HG03175 (cell line): ENCODE measurements around the gene SLC8A3.

Experiments
- ATAC-seq: cut with Tn5 transposase; IDR thresholded peaks from one replicate; pipeline ENCODE4 v1.9.1; 2021; ENCODE audit warnings: mild to moderate bottlenecking, moderate library complexity; ENCODE audit not compliant: unreplicated experiment

SLC8A3 gene

GRCh38 chr14:70180718-70181117 is 8.0 kb downstream of the SLC8A3 start:
- no peak for ATAC-seq

- ATAC-seq = no peak
Measured at GRCh38 chr14:70177081-70177800, 11.5 kb downstream of the SLC8A3 start.

GRCh38 chr14:70173569-70173968 is 15.2 kb downstream of the SLC8A3 start:
- ATAC-seq = no peak

DNA sequence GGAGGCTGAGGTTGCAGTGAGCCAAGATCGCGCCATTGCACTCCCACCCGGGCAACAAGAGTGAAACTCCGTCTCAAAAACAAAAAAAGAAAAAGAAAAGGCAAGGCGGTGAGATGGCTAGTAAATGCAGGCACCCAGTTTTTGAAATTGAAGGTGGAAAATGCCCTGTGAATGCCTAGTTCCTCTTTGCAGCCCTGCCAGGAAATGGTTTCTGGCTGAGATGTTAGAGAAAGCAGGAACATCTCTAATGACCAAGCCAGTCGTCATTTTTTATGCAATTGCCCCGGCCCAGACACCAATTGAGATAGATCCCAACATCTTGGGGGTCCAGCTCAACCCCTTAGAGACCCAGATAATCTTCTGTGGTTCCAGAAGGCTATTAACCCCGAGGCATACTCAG is 17.0 kb downstream of the SLC8A3 start:
- ATAC-seq = no peak

GRCh38 chr14:70170976-70171375 is 17.8 kb downstream of the SLC8A3 start:
- no peak for ATAC-seq

DNA sequence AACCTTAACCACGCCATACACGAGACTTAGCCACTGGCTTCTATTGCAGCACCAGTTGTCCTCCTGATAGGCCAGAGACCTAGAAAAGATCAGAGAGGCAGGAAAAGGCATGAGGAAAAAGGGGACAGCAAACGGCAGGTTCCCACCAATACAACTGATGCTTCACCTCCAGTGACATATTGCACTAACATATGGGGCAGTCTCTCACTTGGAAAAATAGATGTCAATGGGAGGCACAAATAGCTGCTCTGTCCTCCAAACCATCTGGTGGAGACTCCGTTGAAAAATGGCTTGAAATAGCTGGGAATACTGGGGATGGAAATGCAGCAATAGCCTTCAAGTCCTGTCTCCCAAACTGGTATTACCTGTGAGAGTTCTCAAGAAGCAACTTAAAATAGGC is 20.3 kb downstream of the SLC8A3 start:
- ATAC-seq = no peak

DNA sequence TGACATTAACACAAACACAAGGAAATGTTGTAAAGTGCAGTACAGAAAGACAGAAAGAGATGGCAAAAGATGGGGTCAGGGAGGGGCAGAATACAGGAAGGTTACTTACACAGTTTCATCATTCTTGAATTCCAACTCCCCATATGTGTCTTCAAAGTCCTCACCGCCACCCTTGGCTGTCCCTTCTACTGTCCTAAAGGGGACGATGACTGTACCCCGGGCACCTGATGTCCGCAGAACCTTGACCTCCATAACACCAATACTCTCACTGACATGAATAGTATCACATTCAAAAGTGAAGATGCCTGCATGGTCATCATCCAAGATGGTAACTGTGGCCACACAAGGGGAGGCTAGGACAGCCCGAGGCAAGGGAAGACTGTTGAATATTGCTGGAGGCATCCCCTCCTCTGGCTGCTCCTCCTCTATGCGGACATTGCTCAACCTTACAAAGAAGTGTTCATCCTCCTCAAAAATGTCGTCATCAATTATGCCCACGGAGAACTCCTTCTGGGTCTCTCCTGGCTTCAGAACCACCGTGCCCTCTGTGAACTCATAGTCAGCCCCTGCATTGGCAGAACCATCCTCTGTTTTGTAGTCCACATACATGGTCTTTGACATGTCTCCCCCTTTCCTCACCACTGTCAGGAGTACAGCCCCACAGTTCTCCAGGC is 22.1 kb downstream of the SLC8A3 start:
- no peak for ATAC-seq

- ATAC-seq = no peak
Measured at GRCh38 chr14:70162358-70162757, 26.4 kb downstream of the SLC8A3 start.

DNA sequence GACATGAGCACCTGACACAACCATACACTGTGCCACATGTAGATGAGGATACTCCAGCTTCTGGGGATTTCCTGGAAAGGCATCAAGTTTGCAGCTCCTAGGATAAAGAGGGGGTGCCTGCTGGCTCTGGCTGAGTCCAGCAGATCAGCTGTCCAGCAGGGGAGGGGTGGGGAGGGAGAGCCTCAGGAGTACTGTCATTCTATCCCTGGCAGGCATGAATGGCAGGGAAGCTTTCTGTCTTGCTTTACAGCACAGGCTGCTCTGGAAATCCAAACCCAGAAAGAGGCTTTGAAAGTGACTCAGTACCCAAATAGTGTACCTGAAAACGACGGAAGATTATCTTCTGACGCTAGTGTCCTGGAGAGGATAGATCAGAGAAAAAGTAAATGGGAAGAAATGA is 32.2 kb downstream of the SLC8A3 start:
- no peak for ATAC-seq

GRCh38 chr14:70152704-70153103 is 36.0 kb downstream of the SLC8A3 start:
- ATAC-seq = no peak

DNA sequence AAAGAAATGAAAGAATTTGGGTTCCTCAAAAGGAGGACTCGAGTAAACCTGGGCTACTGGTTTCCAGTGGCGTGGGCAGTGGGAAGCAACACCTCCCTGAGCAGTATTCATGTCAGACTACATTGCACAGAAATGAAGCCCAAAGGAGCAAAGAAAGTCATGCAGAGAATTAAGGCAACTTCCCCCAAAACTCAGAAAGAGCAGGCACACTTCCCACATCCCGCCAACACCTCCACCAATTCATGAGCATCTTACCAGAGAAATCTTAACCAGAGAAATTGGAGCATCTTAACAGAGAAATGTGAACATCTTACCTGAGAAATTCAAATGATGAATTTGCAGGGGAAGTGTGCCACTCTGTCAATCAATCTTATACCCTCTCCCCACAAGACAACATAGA is 36.7 kb downstream of the SLC8A3 start:
- ATAC-seq = no peak

- ATAC-seq = no peak
Measured at GRCh38 chr14:70149596-70150165, 39.1 kb downstream of the SLC8A3 start.

DNA sequence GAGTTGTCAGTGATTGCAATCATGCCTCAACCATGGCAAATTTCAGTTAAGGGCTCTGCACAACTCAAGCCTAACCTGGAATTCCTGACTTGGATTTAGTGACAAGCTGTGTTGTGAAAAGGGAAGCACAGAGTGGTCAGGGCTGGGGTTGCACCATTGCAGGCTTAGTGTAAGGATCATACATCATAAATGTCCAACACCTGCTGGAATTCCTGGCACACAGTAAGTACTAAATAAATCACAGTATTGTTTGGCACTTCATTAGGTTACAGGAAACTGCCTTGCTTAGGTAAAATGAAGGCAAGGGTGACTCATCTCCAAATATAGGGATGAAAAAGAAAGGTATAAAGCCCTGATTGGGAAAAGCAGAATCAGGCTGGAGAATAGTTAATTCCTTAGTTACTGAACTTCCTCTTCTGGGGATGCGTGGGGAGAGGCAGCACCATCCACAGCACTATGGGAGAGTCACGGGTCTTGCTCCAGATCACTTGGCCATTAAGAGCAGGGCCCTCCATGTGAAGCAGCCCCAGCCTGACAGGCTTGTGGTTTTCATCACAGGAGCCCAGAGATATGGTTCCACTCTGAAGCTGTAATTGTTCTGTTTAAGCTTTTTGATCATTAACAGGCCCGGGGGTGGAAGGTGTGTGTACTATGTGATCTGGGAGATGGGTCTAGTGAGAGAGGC is 39.7 kb downstream of the SLC8A3 start:
- ATAC-seq = peak; percentile 39

DNA sequence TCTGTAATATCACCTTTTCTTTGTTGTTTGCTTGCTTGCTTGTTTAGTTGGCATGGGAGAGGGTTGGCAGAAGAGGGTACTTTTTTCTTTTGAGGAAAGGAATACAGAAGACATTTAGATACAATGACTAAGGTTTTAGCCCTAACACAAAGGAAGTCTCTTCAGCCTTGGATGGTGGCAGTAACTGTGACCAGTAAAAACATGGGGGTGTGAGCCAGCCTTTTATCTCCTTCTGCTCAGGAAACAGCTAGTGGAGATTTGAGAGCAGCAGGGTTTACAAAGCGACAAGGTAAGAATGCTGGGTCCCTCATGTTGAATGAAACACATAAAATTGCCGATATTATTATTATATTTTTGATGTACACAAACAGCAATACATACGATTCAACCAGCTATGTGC is 40.4 kb downstream of the SLC8A3 start:
- ATAC-seq = no peak

DNA sequence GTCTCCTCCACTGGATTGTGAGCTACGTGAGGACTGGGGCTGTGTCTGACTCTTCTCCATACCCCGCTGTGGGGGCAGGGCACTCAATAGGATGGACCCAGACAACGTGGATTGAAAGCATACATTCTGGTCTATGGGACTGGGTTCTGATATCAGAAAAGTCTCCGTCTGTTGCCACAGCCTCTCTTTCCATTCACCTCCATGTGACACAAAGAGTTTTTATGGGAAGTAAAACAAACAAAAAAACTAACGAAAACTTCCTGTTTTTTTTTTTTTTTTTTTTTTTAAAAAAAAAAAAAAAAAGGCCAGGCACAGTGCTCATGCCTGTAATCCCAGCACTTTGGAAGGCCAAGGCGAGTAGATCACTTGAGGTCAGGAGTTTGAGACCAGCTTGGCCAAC is 44.7 kb downstream of the SLC8A3 start:
- ATAC-seq = no peak

- ATAC-seq = no peak
Measured at GRCh38 chr14:70143306-70143705, 45.4 kb downstream of the SLC8A3 start.

DNA sequence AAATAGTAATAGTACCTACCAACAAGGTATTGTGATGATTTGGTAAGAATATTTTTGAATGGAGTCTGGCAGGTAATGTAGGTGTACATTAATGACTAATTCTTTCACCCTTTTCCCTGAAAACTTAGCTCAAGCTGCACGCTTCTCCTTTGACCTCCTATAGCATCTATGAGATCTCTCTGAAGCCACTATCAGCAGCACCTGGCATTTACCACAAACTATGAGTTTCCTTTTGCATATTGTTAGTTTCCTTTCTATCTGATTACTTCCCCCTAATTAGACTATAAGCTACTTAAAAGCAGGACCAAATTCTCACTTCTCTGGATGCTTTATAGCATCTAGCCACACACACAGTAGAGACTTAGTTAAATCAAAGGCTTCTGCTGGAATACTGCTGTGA is 48.1 kb downstream of the SLC8A3 start:
- no peak for ATAC-seq

GRCh38 chr14:70139384-70139783 is 49.4 kb downstream of the SLC8A3 start:
- ATAC-seq = peak; percentile 85

- no peak for ATAC-seq
Measured at GRCh38 chr14:70137788-70138187, 51.0 kb downstream of the SLC8A3 start.

DNA sequence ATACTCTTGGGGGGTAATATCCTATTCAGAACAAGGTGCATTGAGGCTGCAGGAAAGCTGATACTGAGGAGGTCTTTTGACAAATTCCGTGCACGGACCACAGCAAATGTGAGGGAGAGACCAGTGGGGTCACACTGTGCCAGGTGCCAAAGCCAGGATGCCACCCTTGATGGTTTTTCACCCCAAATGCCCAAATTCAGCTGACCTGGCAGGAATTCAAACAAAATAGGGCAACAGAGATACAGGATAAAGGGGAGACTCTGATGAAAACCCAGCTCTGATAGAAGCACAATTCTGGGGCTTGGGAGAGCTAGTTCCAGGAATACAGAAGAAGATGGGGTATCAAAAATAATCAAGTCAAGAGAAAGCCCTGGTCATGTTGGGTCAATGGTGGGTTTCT is 55.3 kb downstream of the SLC8A3 start:
- ATAC-seq = no peak

DNA sequence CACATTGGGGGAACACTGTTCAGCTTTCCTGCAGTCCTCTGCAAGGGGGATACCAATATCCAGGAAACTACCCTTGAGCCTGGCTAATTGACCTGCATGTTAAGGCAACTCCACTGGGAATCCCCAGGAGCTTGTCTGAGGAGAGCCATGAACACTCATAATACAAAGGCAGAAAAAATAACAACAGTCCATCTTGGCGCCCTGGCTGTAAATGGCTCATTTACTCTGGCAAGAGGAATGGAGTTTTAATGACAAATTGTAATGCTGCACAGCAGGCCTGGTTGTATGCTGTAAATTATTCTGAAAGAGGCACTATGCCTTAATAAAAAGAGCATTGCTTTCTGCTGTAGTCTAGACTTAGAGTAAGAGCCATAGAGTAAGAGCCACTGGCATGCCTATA is 58.3 kb downstream of the SLC8A3 start:
- no peak for ATAC-seq

GRCh38 chr14:70127186-70127585 is 61.6 kb downstream of the SLC8A3 start:
- no peak for ATAC-seq
